A673 (cell line): ENCODE measurements around the gene CDC42BPB. TPM values are rescaled to one million over a fixed set of nuclear protein-coding genes. Genes with fewer than 3 reads are reported as not detected.

Source experiments
- BruUV-seq: library from RNA; stranded (reverse); fragments of 400-500 nt; replicated peaks from 2 replicates; lab custom pipeline; 2021; lab: Mats Ljungman, UMichigan
- CTCF ChIA-PET: fragments of 300-600 bp; sonication (Branson Sonifier 250); formaldehyde crosslinking; loops from one replicate; lab custom pipeline; 2022; ENCODE audit warnings: antibody characterized with exemption; lab: Charles Lee
- POLR2A ChIA-PET: fragments of 300-600 bp; sonication (Branson Sonifier 250); formaldehyde crosslinking; loops from one replicate; lab custom pipeline; 2022; ENCODE audit warnings: antibody characterized with exemption; ENCODE audit not compliant: low non-redundant PET; lab: Charles Lee
- DNase-seq: peaks from one replicate; pipeline ENCODE4 v3.0.0-alpha.2; 2015; ENCODE audit warnings: low spot score
- H3K27ac ChIP-seq: fragments of 200-600 bp; sonication (generic); 2 replicates; pipeline ENCODE4 v1.5.1; 2016; ENCODE audit warnings: mixed run types, low read depth, mild to moderate bottlenecking, mixed read lengths, antibody characterized with exemption, low read length; ENCODE audit not compliant: poor library complexity, severe bottlenecking
- H3K27me3 ChIP-seq: fragments of 200-600 bp; sonication (generic); replicated peaks from 2 replicates; pipeline ENCODE4 v1.6.1; 2017; ENCODE audit warnings: mixed run types, low read depth, mild to moderate bottlenecking, mixed read lengths, antibody characterized with exemption, low read length; ENCODE audit not compliant: insufficient read depth, poor library complexity
- H3K36me3 ChIP-seq: fragments of 200-600 bp; sonication (generic); 2 replicates; pipeline ENCODE4 v1.6.1; 2016; ENCODE audit warnings: mixed run types, mild to moderate bottlenecking, mixed read lengths, antibody characterized with exemption, low read length; ENCODE audit not compliant: insufficient read depth, poor library complexity, severe bottlenecking
- H3K4me1 ChIP-seq: fragments of 200-600 bp; sonication (generic); 2 replicates; pipeline ENCODE4 v1.6.1; 2017; ENCODE audit warnings: mixed run types, mild to moderate bottlenecking, mixed read lengths, antibody characterized with exemption, low read length; ENCODE audit not compliant: insufficient read depth, poor library complexity, severe bottlenecking
- H3K4me3 ChIP-seq: fragments of 200-600 bp; sonication (generic); 2 replicates; pipeline ENCODE4 v1.5.1; 2016; ENCODE audit warnings: low read depth, mixed run types, mild to moderate bottlenecking, mixed read lengths, low read length; ENCODE audit not compliant: poor library complexity, severe bottlenecking
- H3K9me3 ChIP-seq: fragments of 200-600 bp; sonication (generic); 2 replicates; pipeline ENCODE4 v1.6.1; 2016; ENCODE audit warnings: mixed run types, low read depth, mild to moderate bottlenecking, mixed read lengths, antibody characterized with exemption, low read length; ENCODE audit not compliant: poor library complexity, severe bottlenecking
- CTCF ChIP-seq: fragments of 300-800, 200-600 bp; sonication (generic); conservative IDR thresholded peaks from 2 replicates; pipeline ENCODE4 v1.5.1; 2017; ENCODE audit warnings: low read depth, mild to moderate bottlenecking, antibody characterized with exemption, low read length, moderate library complexity, mixed read lengths
- EZH2 ChIP-seq: fragments of 200-600 bp; sonication (generic); IDR thresholded peaks from 2 replicates; pipeline ENCODE4 v1.6.1; 2017; ENCODE audit warnings: borderline replicate concordance, low read depth, mild to moderate bottlenecking, mixed read lengths, antibody characterized with exemption, low read length; ENCODE audit not compliant: poor library complexity, severe bottlenecking
- intact Hi-C: fragments of 100-400 bp; cut with micrococcal nuclease; formaldehyde crosslinking; loops from one replicate; pipeline ENCODE4 v1.10.0; 2022; ENCODE audit not compliant: unreplicated experiment
- total RNA-seq: library from RNA; stranded (reverse); gene quantifications from 2 replicates; pipeline ENCODE4 v1.2.3, GENCODE V29; 2021

CDC42BPB gene
- total RNA-seq, 1 experiment from 2014 or later = 103 TPM

GRCh38 chr14:103094406-103095209 lies 37.3 kb upstream of the CDC42BPB start, which contains the start of gene EXOC3L4:
TSS of gene EXOC3L4 (plus strand) at chr14:103094725. CDS start at chr14:103100220, 5,495 bp downstream.
- H3K27ac ChIP-seq = no peak within 1 kb of the TSS
- intact Hi-C loops = no loop called here
- BruUV-seq = no TSS peak
- TF ChIP-seq EZH2 = no peak
- TF ChIP-seq CTCF = no peak
- H3K4me1 ChIP-seq = peaks cover 3% of the 10 kb centered on the region
- H3K36me3 ChIP-seq = no peaks in the 10 kb centered on the region
- ChIA-PET POLR2A (no interaction called here), CTCF (no interaction called here)
- no peaks in the 10 kb centered on the region for H3K27me3 ChIP-seq
- H3K9me3 ChIP-seq = no peaks in the 10 kb centered on the region
- no peak for DNase-seq
- no peak within 1 kb of the TSS for H3K4me3 ChIP-seq

- DNase-seq = no peak
- no TSS peak for BruUV-seq
- H3K36me3 ChIP-seq = no peaks in the 10 kb centered on the region
- no peak for TF ChIP-seq EZH2
- no peak for TF ChIP-seq CTCF
- no peak overlapping the region for H3K4me3 ChIP-seq
- ChIA-PET POLR2A (no interaction called here), CTCF (no interaction called here)
- H3K9me3 ChIP-seq = no peaks in the 10 kb centered on the region
- peaks cover 3% of the 10 kb centered on the region for H3K4me1 ChIP-seq
- no peaks in the 10 kb centered on the region for H3K27me3 ChIP-seq
- intact Hi-C loops = no loop called here
- no peak overlapping the region for H3K27ac ChIP-seq
These were observed 36.6 kb upstream of the CDC42BPB start for GRCh38 chr14:103093856-103094405.

DNA sequence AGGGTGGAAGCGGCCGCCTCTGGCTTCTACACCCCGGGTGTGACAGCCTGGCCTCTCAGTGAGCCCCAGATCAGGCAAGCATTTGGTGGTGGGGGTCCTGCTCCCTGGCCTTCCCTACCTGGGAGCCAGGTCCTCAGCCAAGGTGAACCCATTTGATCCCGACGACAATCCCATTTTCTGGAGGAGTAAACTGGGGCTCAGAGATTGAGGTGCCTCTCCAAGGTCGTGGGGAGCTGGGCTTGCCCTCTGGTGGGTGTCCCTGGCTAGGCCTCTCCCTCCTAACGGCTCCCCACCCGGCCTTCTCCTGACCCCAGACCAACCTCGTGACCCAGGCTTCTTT lies 34.5 kb upstream of the CDC42BPB start:
- POLR2A ChIA-PET = no interaction called here
- H3K4me3 ChIP-seq = peak overlapping the region; percentile 46

More for the DNA sequence above, 34.5 kb upstream of the CDC42BPB start:
- Histone ChIP-seq H3K4me1 (peaks cover 3% of the 10 kb centered on the region), H3K27me3 (no peaks in the 10 kb centered on the region), H3K36me3 (no peaks in the 10 kb centered on the region), H3K9me3 (no peaks in the 10 kb centered on the region), H3K27ac (no peak overlapping the region)
- CTCF ChIA-PET = no interaction called here
- no TSS peak for BruUV-seq
- no peak for TF ChIP-seq EZH2
- TF ChIP-seq CTCF = 0 out of 2 replicates have a peak, but pooled peaks have one; percentile 9
- no peak for DNase-seq
- intact Hi-C loops = no loop called here
